Activated B cell treated with CpG ODN at 0.5 μM for 24 hours (primary cell): Measurements from ENCODE around the gene TEFM. TPM values are rescaled to one million over a fixed set of nuclear protein-coding genes. Genes with fewer than 3 reads are reported as not detected.
"Not testable (repeated sequence)": the region's sequence is repeated elsewhere in the genome, so short reads cannot be mapped to it uniquely, and the experiment has no call there.

Experiments
- ATAC-seq: fragments of 200-7000 bp; cut with Tn5 transposase; one replicate; pipeline ENCODE4 v1.10.0; 2021; ENCODE audit warnings: low read depth, mild to moderate bottlenecking, moderate library complexity
- CTCF ChIA-PET: fragments of 350-600 bp; sonication (Branson Sonifier 250); formaldehyde crosslinking; loops from one replicate; lab custom pipeline; 2021; ENCODE audit warnings: antibody characterized with exemption; lab: Charles Lee
- POLR2A ChIA-PET: fragments of 350-600 bp; sonication (Branson Sonifier 250); formaldehyde crosslinking; loops from one replicate; lab custom pipeline; 2021; ENCODE audit warnings: antibody characterized with exemption; lab: Charles Lee
- DNase-seq: peaks from one replicate; pipeline ENCODE4 v3.0.0; 2022
- H3K27ac Mint-ChIP-seq: one replicate; pipeline ENCODE4 v1.8.0; 2020; ENCODE audit warnings: mixed read lengths
- H3K27me3 Mint-ChIP-seq: one replicate; pipeline ENCODE4 v1.8.0; 2021; ENCODE audit warnings: mixed read lengths
- H3K36me3 Mint-ChIP-seq: one replicate; pipeline ENCODE4 v1.8.0; 2021; ENCODE audit warnings: low read depth, mixed read lengths
- H3K4me1 Mint-ChIP-seq: one replicate; pipeline ENCODE4 v1.8.0; 2021; ENCODE audit warnings: mixed read lengths
- H3K4me3 Mint-ChIP-seq: one replicate; pipeline ENCODE4 v1.8.0; 2020; ENCODE audit warnings: mild to moderate bottlenecking, mixed read lengths
- H3K9me3 Mint-ChIP-seq: one replicate; pipeline ENCODE4 v1.8.0; 2020; ENCODE audit warnings: mixed read lengths
- CTCF ChIP-seq: fragments of 200-600 bp; IDR thresholded peaks from one replicate; pipeline ENCODE4 v1.8.0; 2022; ENCODE audit warnings: antibody characterized with exemption, mild to moderate bottlenecking
- intact Hi-C: fragments of 100-400 bp; cut with micrococcal nuclease; formaldehyde crosslinking; loops from one replicate; pipeline ENCODE4 v1.15.1; 2024
- total RNA-seq: library from RNA; stranded (reverse); gene quantifications from 2 replicates; pipeline ENCODE4 v1.2.3, GENCODE V29; 2022

Gene TEFM
- total RNA-seq, 1 donor from 2014 or later, result 23.0 TPM

GRCh38 chr17:30930495-30930894 is 24.5 kb upstream of the TEFM start:
- no peaks in the 10 kb centered on the region for H3K9me3 Mint-ChIP-seq
- no peaks in the 10 kb centered on the region for H3K27me3 Mint-ChIP-seq
- CTCF ChIA-PET, result no interaction called here
- intact Hi-C loops, result no loop called here
- DNase-seq (no peak), ATAC-seq (no peak)
- POLR2A ChIA-PET, result no interaction called here
- peaks cover 7% of the 10 kb centered on the region for H3K4me1 Mint-ChIP-seq
- TF ChIP-seq CTCF, result no peak
- peaks cover 32% of the 10 kb centered on the region for H3K36me3 Mint-ChIP-seq
- H3K27ac Mint-ChIP-seq, result no peak overlapping the region
- H3K4me3 Mint-ChIP-seq, result no peak overlapping the region

GRCh38 chr17:30929861-30930260 is 23.8 kb upstream of the TEFM start:
- CTCF ChIA-PET, H3K4me1 Mint-ChIP-seq, intact Hi-C loops, DNase-seq, H3K27ac Mint-ChIP-seq, H3K27me3 Mint-ChIP-seq, H3K9me3 Mint-ChIP-seq, ATAC-seq, H3K4me3 Mint-ChIP-seq: not testable (repeated sequence)
- H3K36me3 Mint-ChIP-seq, result peaks cover 28% of the 10 kb centered on the region
- POLR2A ChIA-PET, result interaction anchor here (0.6 kb wide), 1 partner anchor 51 kb away, joined by 3 read pairs; no protein-coding TSS in a partner anchor

- ATAC-seq (no peak), DNase-seq (no peak)
- CTCF ChIA-PET, result no interaction called here
- intact Hi-C loops, result no loop called here
- no peak overlapping the region for H3K27ac Mint-ChIP-seq
- H3K4me1 Mint-ChIP-seq, result peaks cover 7% of the 10 kb centered on the region
- H3K36me3 Mint-ChIP-seq, result peaks cover 24% of the 10 kb centered on the region
- H3K27me3 Mint-ChIP-seq, result no peaks in the 10 kb centered on the region
- H3K4me3 Mint-ChIP-seq, result no peak overlapping the region
- TF ChIP-seq CTCF, result no peak
- H3K9me3 Mint-ChIP-seq, result no peaks in the 10 kb centered on the region
- POLR2A ChIA-PET, result interaction anchor here (0.6 kb wide), 3 partner anchors 37 to 390 kb away, joined by 3 to 7 read pairs (median 4); no protein-coding TSS in a partner anchor
Observed at GRCh38 chr17:30929081-30929633, 23.1 kb upstream of the TEFM start.

GRCh38 chr17:30928584-30928983 is 22.5 kb upstream of the TEFM start:
- TF ChIP-seq CTCF, result no peak
- POLR2A ChIA-PET, result interaction anchor here (1.6 kb wide), 1 partner anchor 10 kb away, joined by 4 read pairs; no protein-coding TSS in a partner anchor
- H3K27ac Mint-ChIP-seq, result no peak overlapping the region
- CTCF ChIA-PET, result no interaction called here
- ATAC-seq, result no peak
- H3K4me3 Mint-ChIP-seq, result no peak overlapping the region
- intact Hi-C loops, result no loop called here
- H3K4me1 Mint-ChIP-seq, result peaks cover 7% of the 10 kb centered on the region
- peaks cover 19% of the 10 kb centered on the region for H3K36me3 Mint-ChIP-seq
- H3K27me3 Mint-ChIP-seq, result no peaks in the 10 kb centered on the region
- H3K9me3 Mint-ChIP-seq, result no peaks in the 10 kb centered on the region
- no peak for DNase-seq

GRCh38 chr17:30927756-30928155 is 21.7 kb upstream of the TEFM start:
- peaks cover 18% of the 10 kb centered on the region for H3K36me3 Mint-ChIP-seq
- ATAC-seq (no peak), DNase-seq (no peak)
- H3K27me3 Mint-ChIP-seq, result peaks cover 1% of the 10 kb centered on the region
- TF ChIP-seq CTCF, result no peak
- POLR2A ChIA-PET, result interaction anchor here (0.7 to 1.6 kb wide), 2 partner anchors 11 to 24 kb away, joined by 3 to 4 read pairs; no protein-coding TSS in a partner anchor
- H3K27ac Mint-ChIP-seq, result no peak overlapping the region
- CTCF ChIA-PET, result no interaction called here
- no peak overlapping the region for H3K4me3 Mint-ChIP-seq
- no peaks in the 10 kb centered on the region for H3K9me3 Mint-ChIP-seq
- peaks cover 10% of the 10 kb centered on the region for H3K4me1 Mint-ChIP-seq
- intact Hi-C loops, result no loop called here
